Nephron progenitor cell (in vitro differentiated cells): ENCODE results near the gene GIPC1.

Experiments used
- DNase-seq: peaks from one replicate; pipeline ENCODE4 v3.0.0; 2021
- H3K27ac Mint-ChIP-seq: 2 replicates; pipeline ENCODE4 v1.8.0; 2021; ENCODE audit warnings: mild to moderate bottlenecking, moderate library complexity, mixed read lengths
- H3K27me3 Mint-ChIP-seq: 2 replicates; pipeline ENCODE4 v1.8.0; 2021; ENCODE audit warnings: mild to moderate bottlenecking, low read depth, mixed read lengths; ENCODE audit not compliant: poor library complexity
- H3K36me3 Mint-ChIP-seq: 2 replicates; pipeline ENCODE4 v1.8.0; 2021; ENCODE audit warnings: low read depth, mixed read lengths
- H3K4me1 Mint-ChIP-seq: 2 replicates; pipeline ENCODE4 v1.8.0; 2021; ENCODE audit warnings: mixed read lengths
- H3K4me3 Mint-ChIP-seq: 2 replicates; pipeline ENCODE4 v1.8.0; 2021; ENCODE audit warnings: mild to moderate bottlenecking, moderate library complexity, mixed read lengths
- H3K9me3 Mint-ChIP-seq: 2 replicates; pipeline ENCODE4 v1.8.0; 2021; ENCODE audit warnings: mild to moderate bottlenecking, moderate library complexity, mixed read lengths
- CTCF ChIP-seq: fragments of 200-600 bp; sonication (generic); IDR thresholded peaks from 2 replicates; pipeline ENCODE4 v1.5.0; 2021; ENCODE audit warnings: antibody characterized with exemption

Gene GIPC1

GRCh38 chr19:14476327-14476672 is 19.6 kb downstream of the GIPC1 start:
- peaks cover 43% of the 10 kb centered on the region for H3K4me1 Mint-ChIP-seq
- no peak overlapping the region for H3K4me3 Mint-ChIP-seq
- no peak overlapping the region for H3K27ac Mint-ChIP-seq
- H3K27me3 Mint-ChIP-seq: peaks cover 5% of the 10 kb centered on the region
- no peak for DNase-seq
- H3K9me3 Mint-ChIP-seq: no peaks in the 10 kb centered on the region
- TF ChIP-seq CTCF: no peak
- no peaks in the 10 kb centered on the region for H3K36me3 Mint-ChIP-seq

GRCh38 chr19:14475251-14476073 is 20.5 kb downstream of the GIPC1 start, which contains the start of gene PTGER1:
PTGER1 (minus strand) TSS chr19:14475354; CDS start chr19:14474320, 1,034 bp downstream.
- H3K27ac Mint-ChIP-seq: no peak within 1 kb of the TSS
- peaks cover 5% of the 10 kb centered on the region for H3K27me3 Mint-ChIP-seq
- H3K4me1 Mint-ChIP-seq: peaks cover 43% of the 10 kb centered on the region
- no peaks in the 10 kb centered on the region for H3K9me3 Mint-ChIP-seq
- TF ChIP-seq CTCF: no peak
- peak within 1 kb of the TSS; percentile 44 for H3K4me3 Mint-ChIP-seq
- DNase-seq: peak; percentile 55
- no peaks in the 10 kb centered on the region for H3K36me3 Mint-ChIP-seq

GRCh38 chr19:14474827-14475226 is 21.1 kb downstream of the GIPC1 start:
- DNase-seq: no peak
- Mint-ChIP-seq H3K27me3 (peaks cover 5% of the 10 kb centered on the region), H3K4me3 (peak overlapping the region; percentile 44), H3K9me3 (no peaks in the 10 kb centered on the region), H3K4me1 (peaks cover 43% of the 10 kb centered on the region), H3K36me3 (no peaks in the 10 kb centered on the region), H3K27ac (no peak overlapping the region)
- no peak for TF ChIP-seq CTCF

- Mint-ChIP-seq H3K4me3 (no peak overlapping the region), H3K4me1 (peaks cover 43% of the 10 kb centered on the region), H3K27me3 (peaks cover 8% of the 10 kb centered on the region), H3K27ac (no peak overlapping the region), H3K9me3 (no peaks in the 10 kb centered on the region), H3K36me3 (peaks cover under 1% of the 10 kb centered on the region)
- no peak for TF ChIP-seq CTCF
- no peak for DNase-seq
Measured at GRCh38 chr19:14473978-14474578, 21.8 kb downstream of the GIPC1 start.

GRCh38 chr19:14473073-14473977 is 22.6 kb downstream of the GIPC1 start:
- Mint-ChIP-seq H3K4me3 (peak overlapping the region; percentile 36), H3K27ac (no peak overlapping the region), H3K27me3 (peaks cover 8% of the 10 kb centered on the region), H3K36me3 (peaks cover 8% of the 10 kb centered on the region), H3K4me1 (peaks cover 43% of the 10 kb centered on the region), H3K9me3 (no peaks in the 10 kb centered on the region)
- no peak for DNase-seq
- no peak for TF ChIP-seq CTCF
